GM18498 (cell line): ENCODE results near the gene ALPL.
"Not testable (repeated sequence)": the region's sequence is repeated elsewhere in the genome, so short reads cannot be mapped to it uniquely, and the experiment has no call there.

ENCODE experiments used
- ATAC-seq: cut with Tn5 transposase; IDR thresholded peaks from one replicate; pipeline ENCODE4 v1.9.1; 2021; ENCODE audit warnings: mild to moderate bottlenecking, moderate library complexity; ENCODE audit not compliant: unreplicated experiment

Gene ALPL

DNA sequence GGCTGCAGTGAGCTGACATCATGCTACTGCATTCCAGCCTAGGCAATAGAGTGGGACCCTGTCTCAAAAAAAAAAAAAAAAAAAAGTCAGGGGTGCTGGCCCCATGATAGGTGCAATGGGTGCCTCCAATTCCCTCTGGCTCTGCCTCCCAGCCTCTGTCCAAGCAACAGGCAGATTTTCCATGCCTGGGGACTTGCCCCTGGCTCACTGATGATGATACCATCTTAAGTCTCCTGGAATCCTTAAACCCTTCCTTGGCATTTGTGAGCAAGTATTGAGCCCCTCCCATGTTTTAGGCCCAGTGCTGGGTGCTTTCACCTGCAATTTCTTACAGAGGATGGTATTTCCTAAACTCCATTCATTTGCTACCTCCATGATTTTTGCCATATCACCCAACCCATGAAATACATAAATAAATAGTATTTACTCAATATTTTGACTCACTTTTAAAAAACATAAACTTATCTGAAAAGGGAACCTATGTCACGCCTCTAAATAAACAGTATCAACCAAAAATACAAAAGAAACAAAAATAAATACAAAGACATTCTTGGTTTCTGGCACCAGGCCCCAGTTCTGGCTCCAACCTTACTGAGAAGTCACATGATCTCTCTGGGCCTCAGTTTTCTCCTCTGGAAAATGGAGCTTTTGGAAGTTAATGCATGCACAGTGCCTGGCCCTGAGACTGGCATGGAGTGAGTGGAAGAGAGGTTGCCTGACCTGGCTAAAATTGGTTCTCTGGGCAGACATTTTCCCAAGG lies 1.5 kb upstream of the ALPL start:
- ATAC-seq: no peak

DNA sequence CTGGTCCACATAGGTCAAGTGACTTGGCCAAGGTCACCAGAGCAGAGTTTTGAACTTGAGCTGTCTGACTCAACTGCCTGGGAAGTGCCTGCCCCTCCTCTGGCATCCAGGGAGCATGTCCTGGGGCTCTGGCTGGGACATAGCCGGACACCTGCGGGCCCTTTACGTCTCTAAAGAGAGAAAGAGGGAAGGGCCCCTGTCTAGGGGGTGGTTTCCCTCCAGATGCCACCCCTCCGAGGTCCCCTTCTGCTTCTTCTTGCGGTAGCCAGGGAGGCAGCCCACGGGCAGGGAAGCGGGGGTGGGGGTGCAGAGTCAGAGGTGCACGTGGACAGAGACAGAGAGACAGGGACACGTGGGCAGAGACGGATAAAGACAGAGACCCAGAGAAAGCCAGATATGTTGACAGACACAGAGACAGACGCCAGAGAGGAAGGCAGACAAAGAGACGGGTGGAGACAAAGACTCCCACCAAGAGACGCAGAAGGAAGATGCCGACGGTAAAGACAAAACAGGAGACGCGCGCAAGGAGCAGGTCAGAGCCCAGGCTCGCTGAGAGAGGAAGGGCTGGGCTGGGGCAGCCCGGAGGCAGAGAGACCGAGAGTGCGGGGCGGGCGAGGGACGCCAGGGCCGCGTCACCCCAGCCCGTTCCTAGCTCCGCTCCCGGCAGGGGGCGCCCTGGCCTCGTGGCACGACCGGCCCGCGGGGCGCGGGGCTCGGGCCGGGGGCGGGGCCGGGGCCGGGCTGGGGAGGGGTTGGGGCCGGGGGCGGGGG lies 458 bp upstream of the ALPL start:
- no peak for ATAC-seq

DNA sequence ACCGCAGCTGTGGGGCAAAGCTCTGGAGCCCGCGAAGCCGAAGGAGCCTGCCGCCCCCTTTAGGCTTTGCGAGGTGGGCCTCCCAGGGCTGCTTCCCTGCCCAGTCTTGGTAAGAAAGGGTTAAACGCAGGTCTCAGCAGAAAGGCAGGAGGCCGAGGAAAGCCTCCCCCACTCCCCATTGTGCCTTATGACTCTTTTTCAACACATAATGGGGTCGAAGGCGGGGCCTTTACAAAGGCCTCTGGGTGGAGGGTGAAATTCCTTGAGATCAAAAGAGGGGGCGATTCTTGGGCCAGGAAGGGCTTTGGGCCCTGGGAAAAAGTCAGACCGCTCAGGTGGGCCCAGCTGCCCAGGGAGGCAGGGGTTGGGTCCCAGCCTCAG lies 880 bp downstream of the ALPL start:
- ATAC-seq: no peak

DNA sequence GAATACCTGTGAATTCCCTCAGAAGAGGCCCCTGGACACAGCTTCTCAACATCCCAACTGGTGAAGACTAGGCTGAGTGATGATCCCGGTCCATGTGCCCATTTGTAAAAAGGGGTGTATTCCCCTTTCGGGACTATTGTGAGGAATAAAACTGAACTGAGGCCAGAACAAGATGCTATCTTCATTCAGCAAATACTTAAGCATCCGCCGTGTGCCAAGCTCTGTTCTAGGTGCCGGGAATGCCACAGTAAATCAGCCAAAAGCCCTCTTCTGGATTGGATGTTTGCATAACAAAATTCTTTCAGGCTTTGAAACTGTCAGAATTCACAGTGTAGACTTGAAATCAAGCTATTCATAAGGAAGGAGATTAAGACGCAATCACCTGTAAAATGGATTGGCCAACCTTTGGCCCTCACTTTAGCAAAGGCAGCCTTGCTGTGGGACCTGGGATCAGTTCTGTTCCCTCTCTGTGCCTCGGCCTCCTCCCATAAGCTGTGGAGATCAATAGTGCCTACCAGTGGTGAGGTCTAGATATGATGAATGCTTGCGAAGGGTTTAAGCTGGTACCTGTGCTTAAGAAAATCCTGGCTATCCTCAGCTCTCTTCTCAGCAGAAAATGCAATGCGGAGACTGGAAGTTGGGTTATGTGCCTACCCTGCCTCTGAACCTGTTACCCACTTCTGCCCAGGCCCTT lies 1.8 kb downstream of the ALPL start:
- no peak for ATAC-seq

DNA sequence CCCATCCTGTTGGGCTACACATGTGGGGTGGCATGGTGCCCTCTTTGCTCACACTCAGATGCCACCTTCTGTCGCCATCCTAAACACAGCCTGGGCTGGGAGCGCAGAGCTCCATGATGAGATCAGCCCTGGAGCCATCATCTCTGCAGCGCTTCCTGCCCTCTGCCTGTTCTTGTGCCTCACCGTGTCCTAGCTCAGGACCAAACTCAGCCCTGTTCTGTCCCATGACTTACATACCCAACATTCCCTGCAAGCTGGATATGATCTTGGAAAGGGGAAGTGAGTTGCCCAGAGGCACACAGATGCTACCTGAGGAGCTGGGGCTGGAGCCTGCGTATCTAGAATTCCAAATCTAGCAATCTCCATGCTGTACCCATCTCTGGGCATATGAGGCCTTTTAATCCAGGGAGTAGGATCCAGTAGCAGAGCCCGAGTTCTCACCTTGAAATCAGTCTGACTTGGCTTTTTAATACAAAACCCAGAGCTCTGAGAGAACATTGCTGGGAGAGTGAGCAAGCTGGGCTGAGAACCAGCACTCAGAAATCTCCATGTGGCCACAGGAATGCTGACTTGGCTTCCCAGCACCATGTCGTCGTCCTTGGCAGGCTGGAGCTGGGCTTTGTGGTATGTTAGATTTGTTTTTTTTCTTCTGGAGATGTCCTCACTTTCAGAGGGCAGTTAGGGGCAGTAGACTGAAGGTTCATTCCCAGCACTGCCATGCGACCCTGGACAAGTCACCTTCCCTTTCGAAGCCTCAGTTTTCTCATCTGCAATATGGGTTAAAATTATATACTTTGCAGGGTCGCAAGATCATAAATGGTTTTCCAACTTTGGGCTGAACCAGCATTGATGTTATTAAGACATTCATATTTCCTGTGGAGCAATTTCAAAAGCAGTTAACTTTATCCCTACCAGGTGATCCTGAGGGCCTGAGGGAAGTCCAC lies 2.6 kb downstream of the ALPL start:
- no peak for ATAC-seq

DNA sequence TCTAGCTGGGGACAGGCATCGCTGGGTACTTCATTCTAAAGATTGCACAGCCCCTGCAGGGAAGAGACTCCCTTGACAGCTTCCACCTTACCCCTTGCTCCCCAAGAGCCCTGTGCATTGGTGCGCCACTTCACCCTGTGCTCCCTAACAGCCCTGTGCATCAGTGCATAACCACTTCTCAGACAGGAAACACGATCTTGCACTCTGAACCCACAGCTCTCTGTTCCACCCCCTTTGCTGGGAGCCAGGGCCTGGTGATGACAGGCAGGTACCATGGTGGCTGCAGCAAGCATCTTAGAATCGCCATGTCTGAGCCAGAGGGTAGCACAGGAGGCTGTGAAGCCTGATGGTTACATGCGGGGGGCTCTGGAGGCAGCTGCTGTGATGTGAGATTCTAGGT lies 5.0 kb downstream of the ALPL start:
- peak; percentile 67 for ATAC-seq

DNA sequence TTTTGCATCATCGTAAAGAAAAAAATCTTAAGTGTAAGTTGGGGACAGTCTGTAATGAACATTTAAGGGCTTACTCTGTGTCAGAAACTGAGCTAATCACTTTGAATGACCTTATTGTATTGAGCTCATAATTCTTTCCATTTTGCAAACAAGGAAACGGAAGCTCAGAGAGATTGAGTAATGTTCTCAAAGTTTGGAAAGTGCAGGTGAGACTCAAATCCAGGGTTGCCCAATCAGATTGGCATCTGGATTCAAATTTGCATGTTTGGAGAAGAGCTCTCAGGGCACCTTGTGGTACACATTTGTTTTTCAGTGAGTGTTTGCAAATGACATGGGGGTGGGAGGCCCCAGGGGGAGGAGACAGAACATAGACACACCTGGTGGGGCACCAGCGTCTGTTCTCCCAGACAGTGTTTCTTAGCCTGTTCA lies 8.0 kb downstream of the ALPL start:
- no peak for ATAC-seq

DNA sequence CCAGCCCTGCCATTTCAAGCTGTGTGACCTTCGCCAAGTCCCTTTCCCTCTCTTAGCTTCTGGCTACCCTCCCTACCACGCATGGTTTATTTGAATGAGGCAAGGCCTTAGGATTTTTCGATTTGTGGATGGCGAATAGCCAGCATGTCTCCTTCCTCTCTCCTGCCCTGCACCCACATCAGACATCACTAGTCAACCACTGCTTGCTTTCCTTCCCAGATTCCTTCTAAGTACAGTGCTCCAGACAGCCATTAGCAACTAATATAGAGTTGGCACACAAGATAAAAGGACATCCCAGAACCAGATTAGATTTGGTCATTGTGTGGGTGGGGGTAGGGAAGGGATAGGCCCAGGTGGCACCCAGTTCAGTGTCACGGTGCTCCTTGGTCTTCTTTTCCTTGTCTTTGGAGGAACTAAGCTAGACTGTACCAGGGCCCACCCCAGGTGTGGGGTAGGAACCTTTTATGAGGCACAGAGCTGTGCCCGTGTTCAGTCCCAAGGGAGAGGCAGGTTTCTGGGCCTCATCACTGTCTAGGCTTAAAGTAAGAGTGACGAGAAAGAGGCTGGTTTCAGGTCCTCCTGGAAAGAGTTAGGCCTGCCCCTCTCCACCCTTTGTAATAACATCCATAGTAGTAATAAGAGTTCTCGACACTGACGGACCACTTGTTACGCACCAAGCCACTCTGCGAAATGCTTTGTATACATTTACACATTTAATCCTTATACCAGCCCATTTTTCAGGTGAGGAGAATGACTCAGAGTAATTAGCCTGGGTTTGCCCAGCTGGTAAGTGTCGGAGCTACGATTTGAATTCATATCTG lies 8.6 kb downstream of the ALPL start:
- no peak for ATAC-seq

DNA sequence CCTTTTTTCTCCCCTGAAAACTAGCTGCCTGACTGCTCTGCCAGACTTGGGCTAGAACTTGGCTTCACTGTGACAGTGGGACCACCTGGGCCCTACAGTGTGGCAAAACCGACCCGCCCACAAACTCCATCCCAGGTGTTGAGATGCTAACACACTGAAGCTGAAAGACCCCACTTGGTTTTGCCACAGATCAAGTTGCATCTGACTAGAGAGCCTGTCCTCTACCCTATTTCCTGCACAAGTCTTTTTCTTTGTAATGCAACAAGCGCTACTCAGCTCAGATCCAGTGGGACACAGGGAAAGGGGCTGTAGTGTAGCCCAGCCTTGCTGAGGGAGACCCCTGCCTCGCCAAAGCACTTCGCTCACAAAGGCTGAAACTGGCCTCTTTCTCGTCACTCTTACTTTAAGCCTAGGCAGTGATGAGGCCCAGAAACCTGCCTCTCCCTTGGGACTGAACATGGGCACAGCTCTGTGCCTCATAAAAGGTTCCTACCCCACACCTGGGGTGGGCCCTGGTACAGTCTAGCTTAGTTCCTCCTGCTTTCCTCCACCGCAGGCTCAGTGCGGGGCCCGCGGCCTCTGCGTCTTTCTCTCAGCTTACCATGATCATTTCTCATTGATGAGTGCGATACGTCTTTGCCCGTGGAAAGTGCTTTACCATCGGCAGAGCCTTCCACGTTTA lies 9.7 kb downstream of the ALPL start:
- no peak for ATAC-seq

DNA sequence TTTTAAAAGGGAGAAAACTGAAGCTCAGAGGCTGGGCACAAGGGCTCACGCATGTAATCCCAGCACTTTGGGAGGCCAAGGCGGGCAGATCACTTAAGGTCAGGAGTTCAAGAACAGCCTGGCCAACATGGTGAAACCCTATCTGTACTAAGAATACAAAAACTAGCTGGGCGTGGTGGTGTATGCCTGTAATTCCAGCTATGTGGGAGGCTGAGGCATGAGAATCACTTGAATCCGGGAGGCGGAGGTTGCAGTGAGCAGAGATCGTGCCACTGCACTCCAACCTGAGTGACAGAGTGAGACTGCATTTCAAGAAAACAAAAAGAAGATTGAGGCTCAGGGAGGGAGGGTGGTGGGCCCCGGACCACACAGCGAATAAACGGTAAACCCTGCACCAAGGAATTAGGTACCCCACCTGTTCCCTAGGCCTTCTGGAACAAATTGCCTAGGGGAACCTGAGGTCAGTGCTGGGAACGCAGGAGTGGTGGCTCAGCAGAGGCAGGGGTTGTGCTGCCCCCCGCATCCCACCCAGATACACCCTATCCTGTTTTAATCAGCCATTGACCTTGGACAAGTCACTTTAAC lies 10.4 kb downstream of the ALPL start:
- not testable (repeated sequence) for ATAC-seq

DNA sequence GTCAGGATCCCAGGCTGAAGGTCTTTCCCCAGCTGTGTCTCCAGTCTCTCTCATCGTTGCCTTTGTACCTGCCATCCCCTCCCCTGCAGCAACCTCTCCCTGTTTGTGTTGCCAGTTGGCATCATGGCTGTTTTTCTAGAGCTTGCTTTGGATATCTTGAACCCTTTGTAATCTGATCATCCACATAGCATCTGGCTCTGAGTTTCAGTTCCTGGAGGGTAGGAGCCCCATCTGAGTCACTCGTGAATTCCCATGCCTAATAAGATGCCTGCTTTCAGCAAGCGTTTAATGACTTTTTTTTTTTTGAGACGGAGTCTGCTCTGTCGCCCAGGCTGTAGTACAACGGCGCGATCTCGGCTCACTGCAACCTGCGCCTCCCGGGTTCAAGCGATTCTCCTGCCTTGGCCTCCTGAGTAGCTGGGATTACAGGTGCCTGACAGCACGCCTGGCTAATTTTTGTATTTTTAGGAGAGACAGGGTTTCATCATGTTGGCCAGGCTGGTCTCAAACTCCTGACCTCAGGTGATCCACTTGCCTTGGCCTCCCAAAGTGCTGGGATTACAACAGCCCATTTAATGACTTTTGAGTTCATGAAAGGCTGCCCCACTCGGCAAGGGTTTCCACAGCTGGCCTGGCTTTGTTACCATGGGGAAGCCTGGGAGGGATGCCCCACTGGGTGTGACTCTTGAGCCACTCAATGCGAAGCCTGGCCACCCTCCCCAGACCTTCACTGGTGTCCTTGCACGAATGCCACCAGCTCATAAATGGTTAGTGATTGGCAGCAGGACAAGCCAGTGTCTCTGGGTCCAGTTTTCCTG lies 11.9 kb downstream of the ALPL start:
- ATAC-seq: no peak

DNA sequence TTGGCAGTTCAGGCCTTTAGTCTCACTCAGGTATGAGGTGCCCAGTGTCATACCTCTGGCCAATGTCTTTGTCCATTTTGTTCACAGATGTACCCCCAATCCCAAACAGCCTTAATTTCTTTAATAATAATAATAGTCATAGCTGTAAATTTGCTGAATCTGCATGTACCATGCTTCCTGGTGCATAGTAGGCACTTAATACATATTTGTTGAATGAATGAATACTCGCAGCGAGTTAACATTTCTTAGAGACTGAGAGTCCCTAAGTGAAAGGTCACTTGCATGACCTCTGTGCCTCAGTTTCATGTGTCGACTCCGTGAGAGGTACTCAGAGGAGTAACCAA lies 12.5 kb downstream of the ALPL start:
- no peak for ATAC-seq

DNA sequence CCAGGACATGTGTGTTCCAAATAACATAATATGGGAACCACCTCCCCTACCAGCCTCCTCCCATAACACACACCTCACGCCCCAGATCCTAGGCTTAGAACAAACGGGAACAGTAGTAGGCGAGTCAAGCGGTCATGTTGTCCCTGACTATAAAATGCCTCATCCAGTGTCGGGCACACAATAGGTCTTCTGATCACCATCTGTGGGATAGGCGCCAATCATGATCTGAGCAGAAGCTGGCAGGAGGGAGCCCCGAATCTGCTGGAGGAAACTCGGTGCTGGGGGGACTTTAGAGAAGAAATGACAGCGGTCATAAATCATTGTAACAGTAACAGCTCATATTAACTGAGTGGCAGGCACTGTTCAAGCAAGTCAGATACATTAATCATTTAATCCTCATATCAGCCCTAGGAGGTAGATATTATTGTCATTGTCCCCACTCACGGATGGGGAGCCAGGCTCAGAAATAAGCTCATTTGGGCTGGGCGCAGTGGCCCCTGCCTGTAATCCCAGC lies 13.4 kb downstream of the ALPL start:
- no peak for ATAC-seq

DNA sequence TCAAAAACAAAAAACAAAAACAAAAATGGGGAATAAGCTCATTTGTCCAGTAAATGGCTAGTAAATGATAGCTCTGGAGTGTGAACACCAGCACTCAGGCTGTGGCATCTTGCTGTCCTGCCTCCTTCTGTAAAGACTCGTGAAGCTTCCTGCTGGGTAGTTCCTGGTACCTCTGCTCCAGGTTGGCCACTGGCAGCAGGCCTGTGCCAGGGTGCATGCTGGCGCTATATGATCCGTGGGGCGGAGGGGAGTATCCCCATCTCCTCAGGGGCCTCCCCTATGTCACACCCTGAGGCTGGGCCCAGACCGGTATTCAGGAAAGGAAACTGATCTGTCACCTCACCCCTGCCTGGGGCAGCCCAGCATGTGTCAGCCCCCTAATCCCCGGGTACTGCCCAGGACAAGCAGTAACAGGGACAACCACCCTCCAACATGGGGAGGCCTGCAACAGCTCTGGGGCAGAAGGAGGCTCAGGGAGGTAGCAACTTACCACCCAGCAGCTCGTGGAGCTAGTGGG lies 14.1 kb downstream of the ALPL start:
- ATAC-seq: no peak

DNA sequence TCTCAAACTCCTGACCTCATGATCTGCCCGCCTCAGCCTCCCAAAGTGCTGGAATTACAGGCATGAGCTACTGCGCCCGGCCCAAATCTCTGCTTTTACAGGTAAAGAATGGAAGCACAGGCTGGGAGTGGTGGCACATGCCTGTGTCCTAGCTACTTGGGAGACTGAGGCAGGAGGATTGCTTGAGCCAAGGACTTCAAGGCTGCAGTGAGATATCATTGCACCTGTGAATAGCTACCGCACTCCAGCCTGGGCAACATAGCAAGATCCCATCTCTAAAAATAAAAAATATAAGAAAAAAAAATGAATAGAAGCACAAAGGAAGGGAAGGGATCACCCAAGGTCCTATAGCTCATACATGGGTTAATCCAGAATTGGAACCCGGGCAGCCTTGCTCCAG lies 15.0 kb downstream of the ALPL start:
- ATAC-seq: no peak

DNA sequence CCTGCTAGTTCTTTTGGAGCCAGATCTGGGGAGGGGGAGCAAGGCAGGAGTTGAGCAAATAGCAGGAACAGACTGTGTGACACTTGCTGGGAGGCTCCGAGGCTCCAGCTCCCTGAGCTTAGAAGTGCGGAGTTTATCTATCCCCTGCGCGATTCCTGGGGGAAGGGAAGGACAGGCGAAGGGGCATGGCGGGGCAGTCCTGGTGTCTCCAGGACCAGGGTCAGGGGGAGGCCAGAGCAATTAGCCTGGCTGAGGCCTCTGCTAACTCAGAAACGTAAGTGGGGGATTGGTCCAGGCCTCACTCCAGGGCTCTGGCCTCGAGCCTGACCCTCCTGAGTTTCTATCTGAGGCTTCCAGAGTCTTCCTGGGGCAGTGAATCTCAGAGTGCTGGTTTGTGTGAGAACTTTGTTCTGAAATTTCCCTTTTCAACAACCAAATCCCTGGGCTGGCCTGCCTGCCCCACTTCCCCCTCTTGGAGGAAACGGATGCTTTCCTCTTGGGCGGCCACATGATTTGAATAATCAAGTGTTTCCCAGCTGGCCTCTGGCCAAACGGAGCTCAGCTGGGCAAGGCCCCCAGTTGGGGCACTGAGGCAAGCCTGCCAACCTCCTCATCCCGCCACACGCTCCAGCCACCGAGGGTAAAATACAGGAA lies 15.6 kb downstream of the ALPL start:
- ATAC-seq: no peak

DNA sequence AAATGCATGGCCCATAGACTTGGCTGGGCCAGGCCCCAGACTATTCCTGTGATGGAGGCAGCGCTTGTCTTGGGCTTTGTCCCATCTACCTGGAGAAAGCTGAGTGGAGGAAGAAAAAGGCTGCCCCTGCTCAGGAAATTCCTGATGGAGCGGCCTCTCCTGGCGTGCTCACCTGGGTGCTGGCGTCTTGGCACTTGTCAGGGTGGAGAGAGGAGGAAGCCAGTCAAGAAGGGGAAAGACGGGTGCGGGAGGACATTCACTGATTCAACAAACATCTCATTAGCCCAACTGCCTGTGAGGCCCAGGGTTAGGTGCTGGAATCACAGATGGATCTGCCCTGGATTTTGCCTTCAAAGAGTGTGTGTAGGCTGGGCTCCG lies 16.1 kb downstream of the ALPL start:
- no peak for ATAC-seq
